Osteocyte (in vitro differentiated cells): ENCODE data around the gene TXLNB. TPM values are rescaled to one million over a fixed set of nuclear protein-coding genes. Genes with fewer than 3 reads are reported as not detected.

Experiments used
- DNase-seq: peaks from one replicate; pipeline ENCODE4 v3.0.0; 2021; ENCODE audit warnings: mixed read lengths; ENCODE audit not compliant: unreplicated experiment; ENCODE audit errors: extremely low spot score
- H3K27ac Mint-ChIP-seq: one replicate; pipeline ENCODE4 v1.8.0; 2021; ENCODE audit warnings: mild to moderate bottlenecking, mixed read lengths; ENCODE audit not compliant: unreplicated experiment
- H3K27me3 Mint-ChIP-seq: one replicate; pipeline ENCODE4 v1.8.0; 2021; ENCODE audit warnings: mixed read lengths; ENCODE audit not compliant: unreplicated experiment
- H3K36me3 Mint-ChIP-seq: one replicate; pipeline ENCODE4 v1.8.0; 2021; ENCODE audit warnings: mixed read lengths; ENCODE audit not compliant: unreplicated experiment
- H3K4me1 Mint-ChIP-seq: one replicate; pipeline ENCODE4 v1.8.0; 2021; ENCODE audit warnings: mixed read lengths; ENCODE audit not compliant: unreplicated experiment
- H3K4me3 Mint-ChIP-seq: one replicate; pipeline ENCODE4 v1.8.0; 2021; ENCODE audit warnings: mild to moderate bottlenecking, moderate library complexity, mixed read lengths; ENCODE audit not compliant: unreplicated experiment
- H3K9me3 Mint-ChIP-seq: one replicate; pipeline ENCODE4 v1.8.0; 2021; ENCODE audit warnings: mixed read lengths; ENCODE audit not compliant: unreplicated experiment
- total RNA-seq: library from RNA; stranded (reverse); gene quantifications from 2 replicates; pipeline ENCODE4 v1.2.1, GENCODE V29; 2021
- TF ChIP-seq, protein P1 (sequence below): fragments of 200-600 bp; sonication (generic); IDR thresholded peaks from 2 replicates; pipeline ENCODE4 v1.5.0; 2021; ENCODE audit warnings: antibody characterized with exemption, mild to moderate bottlenecking, moderate library complexity

The TXLNB gene
- total RNA-seq, 1 donor from 2014 or later: not detected

DNA sequence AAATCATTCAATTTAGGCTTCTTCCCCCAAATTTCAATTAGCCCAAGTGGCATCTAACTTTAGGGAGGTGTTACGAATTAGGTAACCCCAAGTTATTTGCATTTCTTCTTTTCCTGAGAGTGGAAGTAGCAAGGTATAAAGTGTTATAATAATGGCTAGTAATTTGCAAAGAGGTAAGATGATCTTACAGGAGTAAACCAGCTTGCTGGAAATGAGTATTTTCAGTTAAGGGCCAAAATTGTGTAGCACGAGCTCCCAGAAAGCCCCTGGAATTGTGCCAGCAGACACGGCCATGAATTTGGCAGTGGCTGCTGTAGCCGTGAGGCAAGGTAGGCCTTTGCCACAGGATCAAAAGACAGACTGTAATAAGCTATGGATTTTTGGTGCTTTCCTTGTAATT is 44.7 kb upstream of the TXLNB start:
- Mint-ChIP-seq H3K4me1 (no peaks in the 10 kb centered on the region), H3K36me3 (no peaks in the 10 kb centered on the region), H3K27ac (no peak overlapping the region), H3K27me3 (no peaks in the 10 kb centered on the region), H3K4me3 (no peak overlapping the region), H3K9me3 (peaks cover 4% of the 10 kb centered on the region)
- TF ChIP-seq, protein P1, sequence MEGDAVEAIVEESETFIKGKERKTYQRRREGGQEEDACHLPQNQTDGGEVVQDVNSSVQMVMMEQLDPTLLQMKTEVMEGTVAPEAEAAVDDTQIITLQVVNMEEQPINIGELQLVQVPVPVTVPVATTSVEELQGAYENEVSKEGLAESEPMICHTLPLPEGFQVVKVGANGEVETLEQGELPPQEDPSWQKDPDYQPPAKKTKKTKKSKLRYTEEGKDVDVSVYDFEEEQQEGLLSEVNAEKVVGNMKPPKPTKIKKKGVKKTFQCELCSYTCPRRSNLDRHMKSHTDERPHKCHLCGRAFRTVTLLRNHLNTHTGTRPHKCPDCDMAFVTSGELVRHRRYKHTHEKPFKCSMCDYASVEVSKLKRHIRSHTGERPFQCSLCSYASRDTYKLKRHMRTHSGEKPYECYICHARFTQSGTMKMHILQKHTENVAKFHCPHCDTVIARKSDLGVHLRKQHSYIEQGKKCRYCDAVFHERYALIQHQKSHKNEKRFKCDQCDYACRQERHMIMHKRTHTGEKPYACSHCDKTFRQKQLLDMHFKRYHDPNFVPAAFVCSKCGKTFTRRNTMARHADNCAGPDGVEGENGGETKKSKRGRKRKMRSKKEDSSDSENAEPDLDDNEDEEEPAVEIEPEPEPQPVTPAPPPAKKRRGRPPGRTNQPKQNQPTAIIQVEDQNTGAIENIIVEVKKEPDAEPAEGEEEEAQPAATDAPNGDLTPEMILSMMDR: no peak
- DNase-seq: no peak

DNA sequence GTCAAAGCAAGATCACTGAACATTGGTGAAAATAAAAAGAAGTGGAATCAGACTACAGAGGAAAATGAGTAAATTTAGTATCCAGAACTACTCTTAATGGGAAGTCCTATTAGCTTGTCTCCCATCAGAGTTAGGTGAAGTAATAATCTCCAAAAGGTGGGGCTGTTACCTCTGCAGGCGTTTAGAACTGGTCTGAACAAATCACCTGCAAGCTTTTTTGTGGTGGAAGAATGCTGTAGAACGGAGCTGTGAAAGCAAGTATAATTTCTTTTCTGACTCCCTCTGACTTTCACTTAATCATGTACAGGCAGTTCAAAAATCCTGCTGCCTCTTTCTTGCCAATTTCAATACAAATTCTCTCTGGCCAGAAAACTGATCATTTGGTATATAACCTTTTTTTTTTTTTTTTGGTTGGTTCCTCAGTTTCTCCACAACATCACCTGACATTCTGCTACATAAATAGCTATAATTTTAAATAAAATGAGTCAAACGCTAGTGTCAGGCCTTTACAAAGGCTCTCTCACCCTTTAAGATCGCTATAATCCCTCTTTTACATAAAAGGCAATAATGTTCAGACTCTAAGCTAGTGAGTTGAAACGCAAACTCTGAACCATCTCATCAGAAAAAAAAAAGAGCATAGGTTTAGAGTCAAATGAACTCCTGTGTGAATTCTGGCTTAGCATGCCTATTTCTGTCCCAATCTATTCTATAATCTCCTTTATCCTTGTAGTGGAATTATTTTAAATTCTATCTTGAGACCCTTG is 43.8 kb upstream of the TXLNB start:
- DNase-seq: no peak
- no peaks in the 10 kb centered on the region for H3K4me1 Mint-ChIP-seq
- TF ChIP-seq, protein P1: no peak
- H3K27ac Mint-ChIP-seq: no peak overlapping the region
- H3K9me3 Mint-ChIP-seq: no peaks in the 10 kb centered on the region
- no peak overlapping the region for H3K4me3 Mint-ChIP-seq
- H3K36me3 Mint-ChIP-seq: no peaks in the 10 kb centered on the region
- no peaks in the 10 kb centered on the region for H3K27me3 Mint-ChIP-seq

DNA sequence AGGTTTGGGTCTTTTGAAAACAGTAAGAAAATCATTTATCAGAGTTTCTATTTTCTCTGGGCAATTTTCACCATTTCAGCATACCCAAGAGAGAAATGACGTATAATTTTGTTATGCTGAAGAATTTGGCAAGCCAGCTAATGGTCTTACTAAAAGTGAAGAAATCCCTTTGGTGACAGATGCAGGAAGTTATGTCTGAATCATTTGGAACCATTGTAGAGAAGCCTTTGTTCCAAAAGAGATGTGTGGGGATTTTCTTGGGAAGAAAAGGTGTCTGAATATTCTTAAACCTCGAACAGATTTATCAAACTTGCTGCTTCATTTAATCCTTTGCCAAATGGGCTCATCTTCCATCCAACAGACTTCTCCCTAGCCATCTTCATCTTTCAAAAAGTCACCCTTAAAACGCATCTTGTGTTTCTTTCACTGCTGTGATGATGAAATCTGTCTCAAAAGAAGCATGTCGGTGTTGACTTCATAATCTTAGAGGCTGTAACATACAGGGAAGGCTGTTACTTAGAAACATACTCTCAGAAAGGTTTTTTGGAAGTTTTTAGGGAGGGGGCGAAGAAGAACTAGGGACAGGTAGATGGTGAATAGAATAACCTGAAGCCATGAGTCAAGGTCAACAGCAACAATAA is 43.1 kb upstream of the TXLNB start:
- H3K9me3 Mint-ChIP-seq: no peaks in the 10 kb centered on the region
- no peaks in the 10 kb centered on the region for H3K27me3 Mint-ChIP-seq
- no peak overlapping the region for H3K27ac Mint-ChIP-seq
- no peak overlapping the region for H3K4me3 Mint-ChIP-seq
- H3K4me1 Mint-ChIP-seq: no peaks in the 10 kb centered on the region
- TF ChIP-seq, protein P1: no peak
- no peaks in the 10 kb centered on the region for H3K36me3 Mint-ChIP-seq
- DNase-seq: no peak

DNA sequence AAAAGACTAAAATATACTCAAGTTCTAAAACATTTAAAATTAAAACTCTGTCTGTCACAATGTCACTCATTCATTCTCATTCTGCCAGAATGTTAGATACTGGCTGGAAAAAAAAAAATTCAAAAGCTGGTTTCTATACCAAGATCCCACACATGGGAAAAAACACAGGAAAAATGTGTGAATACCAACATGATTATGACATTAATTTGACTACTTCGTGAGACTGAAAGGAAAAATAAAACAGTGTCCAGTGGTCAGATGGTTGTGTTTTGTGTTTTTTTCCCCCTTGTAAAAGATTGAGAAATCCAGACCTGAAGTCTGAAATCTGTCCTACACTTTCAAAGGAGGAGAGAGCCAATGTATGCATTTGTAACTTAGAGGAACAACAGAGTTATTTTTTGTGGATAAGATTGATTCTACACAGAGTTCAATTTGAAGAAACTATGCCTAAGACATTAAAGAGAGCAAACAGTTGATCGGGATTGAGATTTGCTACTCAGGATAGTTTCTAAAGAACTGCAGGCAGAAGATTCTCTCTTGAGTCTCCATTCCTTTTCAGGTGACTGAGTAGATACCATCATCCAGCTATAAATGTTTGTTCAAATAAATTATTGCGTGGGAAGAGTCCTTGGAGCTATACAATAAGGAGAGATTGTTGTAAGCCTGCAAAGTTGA is 39.2 kb upstream of the TXLNB start:
- Mint-ChIP-seq H3K36me3 (no peaks in the 10 kb centered on the region), H3K9me3 (no peaks in the 10 kb centered on the region), H3K27ac (no peak overlapping the region), H3K27me3 (no peaks in the 10 kb centered on the region), H3K4me1 (peaks cover 6% of the 10 kb centered on the region), H3K4me3 (no peak overlapping the region)
- DNase-seq: no peak
- TF ChIP-seq, protein P1: no peak

DNA sequence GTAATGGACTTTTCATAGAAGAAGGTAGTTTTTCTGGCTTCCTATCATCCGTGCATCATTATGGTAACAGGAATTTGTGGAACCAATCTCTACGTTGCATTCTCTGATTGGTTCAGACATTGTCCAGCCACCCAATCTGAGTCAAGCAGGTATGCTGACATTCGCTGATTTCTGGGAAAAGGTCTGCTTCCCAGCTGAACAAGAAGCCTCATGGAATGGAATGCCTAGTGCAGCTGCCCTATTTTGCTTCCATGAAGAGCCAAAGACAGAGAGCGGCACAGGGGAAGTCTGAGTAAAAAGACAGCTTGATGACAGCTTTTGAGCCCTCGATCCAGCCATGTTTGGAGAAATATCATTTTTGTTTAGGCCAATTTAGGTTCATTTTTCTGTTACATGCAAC is 38.5 kb upstream of the TXLNB start:
- Mint-ChIP-seq H3K9me3 (no peaks in the 10 kb centered on the region), H3K27me3 (no peaks in the 10 kb centered on the region), H3K4me3 (no peak overlapping the region), H3K27ac (no peak overlapping the region), H3K4me1 (peaks cover 13% of the 10 kb centered on the region), H3K36me3 (no peaks in the 10 kb centered on the region)
- TF ChIP-seq, protein P1: no peak
- DNase-seq: no peak
